NCI-H1105 (cell line): ENCODE measurements around the gene EIF4G3.
"Not testable (repeated sequence)": the region's sequence is repeated elsewhere in the genome, so short reads cannot be mapped to it uniquely, and the experiment has no call there.

ENCODE experiments used
- DNase-seq: peaks from one replicate; lab custom pipeline; 2025; lab: John Stamatoyannopoulos, UW

Gene EIF4G3

GRCh38 chr1:21100481-21100921 is 76.2 kb downstream of the EIF4G3 start:
- no peak for DNase-seq

DNA sequence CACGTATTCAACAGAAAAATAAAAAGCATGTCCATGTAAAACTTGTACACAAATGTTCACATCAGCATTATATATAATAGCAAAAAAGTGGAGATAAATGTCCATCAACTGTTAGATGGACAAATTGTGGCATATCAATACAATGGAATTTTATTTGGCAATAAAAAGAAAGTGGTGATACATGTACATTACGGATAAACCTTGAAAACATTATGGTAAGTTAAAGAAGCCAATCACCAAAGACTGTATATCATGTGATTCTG is 76.9 kb downstream of the EIF4G3 start:
- no peak for DNase-seq

DNA sequence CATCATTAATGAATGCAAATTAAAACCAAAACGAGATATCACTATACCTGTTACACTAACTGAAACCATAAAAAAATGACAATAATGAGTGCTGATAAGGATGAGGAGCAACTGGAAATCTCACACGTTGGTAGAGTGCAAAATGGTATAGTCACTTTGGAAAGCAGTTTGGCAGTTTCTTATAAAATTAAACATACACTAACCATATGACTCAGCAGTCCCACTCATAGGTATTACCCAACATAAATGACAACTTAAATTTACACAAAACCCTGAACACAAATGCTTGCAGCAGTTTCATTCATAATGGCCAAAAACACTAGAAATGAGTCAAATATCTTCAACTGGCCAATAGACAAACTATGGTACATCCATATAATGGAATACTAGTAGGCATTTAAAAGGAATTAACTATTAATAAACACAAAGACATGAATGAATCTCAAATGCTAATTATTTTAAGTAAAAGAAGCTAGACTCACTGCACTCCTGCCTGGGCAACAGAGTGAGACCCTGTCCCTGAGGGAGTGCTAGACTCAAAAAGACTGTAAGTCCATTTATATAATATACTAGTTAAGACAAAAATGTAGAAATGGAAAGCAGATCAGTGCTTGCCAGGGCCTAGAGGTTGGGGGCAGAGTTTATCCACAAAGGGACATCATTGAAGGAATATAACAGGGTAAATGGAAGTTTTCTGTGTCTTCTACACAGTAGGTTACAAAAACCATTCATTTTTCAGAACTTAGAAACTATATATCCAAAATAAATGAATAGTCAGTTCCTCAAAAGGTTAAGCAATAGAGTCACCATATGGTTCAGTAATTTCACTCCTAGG is 77.4 kb downstream of the EIF4G3 start:
- no peak for DNase-seq

- no peak for DNase-seq
These were observed 78.3 kb downstream of the EIF4G3 start for GRCh38 chr1:21098186-21098915.

DNA sequence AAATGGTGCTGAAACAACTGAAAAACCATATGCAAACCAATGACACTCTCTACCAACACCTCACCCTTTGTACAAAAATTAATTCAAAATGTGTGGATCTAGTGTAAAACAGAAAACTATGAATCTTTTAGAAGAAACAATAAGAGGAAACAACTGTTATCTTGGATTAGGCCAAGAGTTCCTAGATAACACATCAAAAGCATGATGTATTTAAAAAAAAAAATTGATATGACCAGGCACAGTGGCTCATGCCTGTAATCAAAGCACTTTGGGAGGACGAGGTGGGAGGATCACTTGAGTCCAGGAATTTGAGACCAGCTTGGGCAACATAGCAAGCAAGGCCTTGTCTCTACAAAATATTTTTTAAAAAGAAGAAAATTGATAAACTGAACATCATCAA is 79.0 kb downstream of the EIF4G3 start:
- no peak for DNase-seq

- no peak for DNase-seq
These were observed 80.7 kb downstream of the EIF4G3 start for GRCh38 chr1:21095976-21096375.

GRCh38 chr1:21094282-21094681 is 82.4 kb downstream of the EIF4G3 start:
- not testable (repeated sequence) for DNase-seq

- DNase-seq = not testable (repeated sequence)
These were observed 83.3 kb downstream of the EIF4G3 start for GRCh38 chr1:21093271-21093958.

GRCh38 chr1:21092545-21092944 is 84.2 kb downstream of the EIF4G3 start:
- not testable (repeated sequence) for DNase-seq

GRCh38 chr1:21091053-21091690 is 85.5 kb downstream of the EIF4G3 start:
- not testable (repeated sequence) for DNase-seq

- DNase-seq = no peak
These were observed 86.2 kb downstream of the EIF4G3 start for GRCh38 chr1:21090463-21090862.

GRCh38 chr1:21089731-21090130 is 87.0 kb downstream of the EIF4G3 start:
- DNase-seq = no peak

- DNase-seq = no peak
These were observed 87.4 kb downstream of the EIF4G3 start for GRCh38 chr1:21089299-21089698.

GRCh38 chr1:21084111-21084810 is 92.4 kb downstream of the EIF4G3 start:
- DNase-seq = no peak

DNA sequence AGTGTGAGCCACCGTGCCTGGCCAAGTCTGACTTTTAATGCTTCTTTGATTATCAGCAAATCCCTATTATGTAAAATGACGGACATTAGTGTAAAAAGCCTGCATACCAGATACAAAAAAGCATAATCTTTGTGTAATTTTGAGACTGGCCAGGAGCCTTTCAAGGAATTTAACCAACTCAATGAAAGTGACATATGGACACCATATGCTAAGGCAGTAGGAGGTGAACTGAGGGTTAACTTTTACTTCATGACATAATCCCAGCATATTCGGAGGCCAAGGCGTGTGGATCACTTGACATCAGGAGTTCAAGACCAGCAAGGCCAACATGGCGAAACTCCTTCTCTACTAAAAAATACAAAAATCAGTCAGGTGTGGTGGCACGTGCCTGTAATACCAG is 94.6 kb downstream of the EIF4G3 start:
- DNase-seq = no peak

- no peak for DNase-seq
These were observed 99.6 kb downstream of the EIF4G3 start for GRCh38 chr1:21077085-21077484.

DNA sequence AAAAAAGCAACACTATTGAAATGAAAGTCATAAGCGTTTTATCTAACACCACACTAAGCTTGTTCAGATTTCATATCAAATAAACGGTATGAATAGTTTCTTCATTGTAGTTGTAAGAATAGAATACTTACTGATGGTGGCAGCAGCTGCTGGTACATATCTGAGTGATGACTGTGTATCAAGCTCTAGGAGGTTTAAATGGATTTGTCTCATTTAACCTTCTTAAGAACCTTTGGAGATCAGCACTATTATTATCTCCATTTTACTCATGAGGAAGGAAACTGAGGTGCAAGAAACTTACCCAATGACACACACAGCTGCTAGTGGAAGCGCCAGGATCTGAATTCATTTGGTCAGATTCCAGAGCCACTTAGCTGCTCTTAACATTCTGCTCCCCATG is 104.0 kb downstream of the EIF4G3 start:
- no peak for DNase-seq

DNA sequence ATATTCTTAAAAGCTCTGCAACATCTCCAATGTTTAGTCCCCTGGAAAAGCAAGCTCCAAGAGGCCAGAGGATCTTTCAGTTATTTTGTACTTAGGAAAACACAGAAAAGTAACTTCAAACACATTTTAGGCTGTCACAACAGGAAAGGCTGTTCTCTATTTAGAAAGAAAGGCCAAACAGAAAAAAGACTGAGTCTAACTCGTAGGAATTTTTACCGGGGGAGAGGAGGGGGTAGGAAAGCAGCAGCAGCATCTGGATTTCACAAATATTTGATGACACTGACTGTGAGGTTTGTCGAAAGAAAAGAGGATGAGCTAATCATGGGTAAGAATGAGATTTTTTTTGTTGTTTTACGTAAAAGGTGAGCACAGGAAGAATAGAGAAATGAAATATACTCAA is 107.1 kb downstream of the EIF4G3 start:
- no peak for DNase-seq

DNA sequence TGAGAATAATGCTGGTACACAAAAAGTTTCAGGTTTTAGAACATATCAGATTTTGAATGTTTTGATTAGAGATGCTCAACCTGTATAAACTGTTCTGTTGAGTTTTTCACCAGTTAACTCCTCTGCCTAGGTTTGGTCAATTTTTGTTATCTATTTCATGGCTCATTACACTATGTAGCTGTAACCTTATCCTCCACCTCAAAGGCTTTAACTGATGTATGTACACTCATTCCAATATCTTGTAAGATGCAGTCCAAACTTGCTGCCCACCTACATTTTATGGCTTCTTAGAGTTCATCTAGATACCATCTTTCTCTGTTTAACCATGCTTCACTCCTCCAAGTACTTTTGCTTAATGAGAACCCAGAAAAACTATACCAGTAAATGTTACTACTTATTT is 107.8 kb downstream of the EIF4G3 start:
- DNase-seq = no peak

GRCh38 chr1:21067551-21068227 is 109.0 kb downstream of the EIF4G3 start:
- no peak for DNase-seq

- DNase-seq = no peak
These were observed 110.2 kb downstream of the EIF4G3 start for GRCh38 chr1:21066356-21067012.
